ENCODE data around the gene MYMK. TPM values are rescaled to one million over a fixed set of nuclear protein-coding genes. Genes with fewer than 3 reads are reported as not detected.

Gene MYMK
- total RNA-seq, 1 donor from 2014 or later: 0.89 TPM

DNA sequence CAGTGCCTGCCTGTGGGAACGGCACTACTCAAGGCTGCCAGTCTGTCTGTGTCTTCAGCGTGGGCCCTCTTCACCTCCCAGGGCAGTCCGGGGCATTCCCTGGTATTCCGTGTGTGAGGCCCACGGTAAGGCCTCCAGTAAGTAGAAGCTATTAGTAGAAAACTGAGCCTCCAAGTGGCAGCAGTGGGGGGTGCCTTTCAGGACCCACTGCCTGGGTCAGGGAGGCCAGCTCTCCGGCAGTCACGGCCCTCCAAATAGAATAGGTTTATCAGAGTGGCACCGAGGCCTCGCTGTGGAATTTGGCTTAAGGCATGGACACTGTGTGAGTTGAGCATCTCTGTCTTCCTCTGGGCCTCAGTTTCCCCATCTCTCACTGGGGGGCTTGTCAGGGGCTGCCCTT, 32.8 kb upstream of the MYMK start:
- DNase-seq: no peak

DNA sequence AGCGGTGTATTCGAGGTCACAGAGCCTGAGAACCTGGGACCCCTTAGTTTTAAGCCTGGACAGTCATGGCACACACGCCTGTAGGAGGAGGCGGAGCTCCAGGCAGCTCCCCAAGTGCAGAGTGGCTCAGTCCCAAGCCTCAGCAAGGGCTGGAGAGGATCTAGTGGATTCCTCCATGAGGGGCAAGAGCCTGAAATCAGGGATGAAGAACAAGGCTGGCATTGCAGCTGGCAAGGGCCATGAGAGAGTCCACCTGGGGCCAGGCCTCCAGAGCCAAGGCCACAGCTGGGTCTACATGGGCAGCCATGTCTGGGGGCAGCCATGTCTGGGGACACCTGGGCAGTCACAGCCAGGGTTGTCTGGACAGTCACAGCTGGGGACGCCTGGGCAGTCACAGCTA, 31.6 kb upstream of the MYMK start:
- DNase-seq: no peak

DNA sequence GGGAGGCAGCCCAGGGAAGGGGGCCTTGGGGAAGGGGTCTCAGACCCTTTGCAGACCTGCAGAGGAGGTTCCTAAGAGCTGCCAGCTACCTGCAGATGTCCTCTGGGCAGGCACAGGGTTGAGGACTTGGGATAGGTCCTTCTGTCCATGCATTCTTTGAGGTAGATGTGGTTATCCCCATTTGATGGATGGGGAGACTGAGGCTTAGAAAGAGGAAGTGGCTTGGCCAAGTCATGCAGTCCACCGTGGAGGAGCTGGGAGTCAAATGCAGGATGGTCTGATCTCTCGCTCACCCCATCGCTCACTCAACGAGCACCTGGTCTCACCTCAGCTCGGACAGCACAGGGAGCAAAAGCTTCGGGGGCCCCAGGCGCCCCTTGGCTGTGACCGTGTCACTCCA, 30.0 kb upstream of the MYMK start:
- no peak for DNase-seq

DNA sequence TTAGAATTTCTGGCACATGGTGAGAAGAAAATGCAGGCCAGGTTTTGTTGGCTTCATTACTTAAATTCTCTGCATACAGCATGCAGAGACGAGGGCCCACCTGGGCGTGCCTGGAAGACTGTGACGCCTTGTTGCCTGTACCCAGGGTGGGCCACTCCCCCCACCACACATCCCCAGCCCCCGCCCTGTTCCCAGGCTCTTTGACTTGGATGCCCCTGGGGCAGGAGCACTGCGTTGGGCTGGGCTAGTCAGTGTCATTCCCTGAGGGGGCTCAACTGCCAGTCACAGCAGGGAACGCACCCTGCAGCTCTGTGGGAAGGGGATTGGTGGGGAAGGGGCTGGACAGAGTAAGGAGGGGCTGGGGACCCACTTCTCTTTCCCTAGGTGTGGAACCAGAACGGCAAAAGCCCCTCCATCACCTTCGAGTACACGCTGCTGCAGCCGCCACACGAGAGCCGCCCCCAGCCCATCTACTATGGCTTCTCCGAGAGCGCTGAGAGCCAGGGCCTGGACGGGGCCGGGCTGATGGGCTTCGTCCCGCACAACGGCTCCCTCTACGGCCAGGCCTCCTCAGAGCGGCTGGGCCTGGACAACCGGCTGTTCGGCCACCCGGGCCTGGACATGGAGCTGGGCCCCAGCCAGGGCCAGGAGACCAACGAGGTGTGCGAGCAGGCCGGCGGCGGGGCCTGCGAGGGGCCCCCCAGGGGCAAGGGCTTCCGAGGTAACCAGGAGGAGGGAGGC, 29.4 kb upstream of the MYMK start:
- DNase-seq: no peak

DNA sequence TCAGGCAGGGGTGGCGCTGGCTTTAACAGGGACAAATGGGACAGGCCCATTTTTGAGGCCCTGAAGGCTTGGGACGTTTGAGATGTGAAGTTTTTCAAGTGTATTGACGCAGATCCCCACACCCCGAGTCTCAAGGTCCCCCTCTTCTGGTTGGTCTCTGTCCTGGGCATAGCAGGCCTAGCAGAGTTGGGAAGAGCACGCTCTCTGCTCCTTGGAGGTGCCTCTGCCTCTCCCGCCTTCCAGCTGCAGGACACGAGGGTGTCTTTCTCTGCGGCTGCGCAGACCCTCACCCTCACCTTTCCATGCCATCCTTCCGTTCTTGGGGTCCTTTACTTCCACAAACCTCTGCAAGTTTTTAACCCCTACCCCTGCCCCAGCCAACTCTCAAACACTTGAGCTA, 28.4 kb upstream of the MYMK start:
- no peak for DNase-seq

DNA sequence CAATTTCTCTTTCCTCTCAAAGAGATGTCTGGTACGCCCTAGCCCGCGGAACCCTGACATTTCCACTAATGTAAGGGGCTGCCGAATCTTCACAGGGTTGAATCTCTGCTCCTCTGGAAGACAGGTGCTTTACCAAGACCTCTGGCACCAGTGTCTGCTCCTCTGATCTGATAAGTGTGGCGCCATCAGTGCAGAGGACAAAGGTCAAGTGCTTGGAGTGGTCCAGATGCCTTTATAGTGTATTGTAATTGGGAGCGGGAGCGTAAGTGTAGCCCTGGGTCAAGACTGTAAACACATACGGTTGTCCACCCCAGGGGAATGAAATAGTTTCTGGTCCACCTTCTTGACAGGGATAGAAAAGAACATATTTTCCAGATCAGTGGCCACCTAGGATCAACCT, 27.5 kb upstream of the MYMK start:
- no peak for DNase-seq

DNA sequence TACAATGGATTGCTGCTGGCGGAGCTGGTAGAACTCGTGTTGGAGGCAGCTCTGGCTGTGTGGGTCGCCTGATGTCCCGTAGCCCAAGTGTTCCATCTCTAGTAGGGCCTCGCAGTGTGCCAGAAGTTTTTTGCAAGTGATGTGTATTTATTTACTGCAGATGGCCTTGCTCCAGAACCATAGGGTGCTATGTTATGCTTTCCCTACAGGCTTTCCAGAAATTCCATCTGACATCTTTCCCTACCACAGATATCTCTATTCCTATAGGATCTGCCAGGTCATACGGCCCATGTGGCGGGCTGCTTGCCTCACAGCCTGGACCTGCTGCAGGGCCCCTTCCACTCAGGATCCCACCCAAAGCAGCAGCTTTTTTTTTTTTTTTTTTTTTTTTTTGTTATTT, 26.7 kb upstream of the MYMK start:
- peak; percentile 61 for DNase-seq

DNA sequence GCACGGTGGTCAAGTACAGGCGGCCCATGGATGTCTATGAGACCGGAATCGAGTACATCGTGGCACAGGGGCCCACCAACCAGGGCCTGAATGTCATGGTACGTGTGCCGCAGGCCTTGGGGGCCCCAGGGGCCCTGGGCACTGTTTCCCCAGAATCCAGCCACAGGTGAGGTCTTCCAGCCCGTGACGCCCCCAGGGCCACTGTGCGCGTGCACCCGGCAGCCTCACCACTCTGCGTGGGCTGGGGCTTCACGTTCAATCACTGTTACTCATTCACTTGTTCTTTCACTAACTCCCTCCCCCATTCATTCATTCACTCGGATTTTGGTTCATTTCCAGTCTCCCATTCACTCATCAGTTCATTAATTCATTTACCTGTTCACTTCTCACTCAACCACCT, 22.4 kb upstream of the MYMK start:
- no peak for DNase-seq

DNA sequence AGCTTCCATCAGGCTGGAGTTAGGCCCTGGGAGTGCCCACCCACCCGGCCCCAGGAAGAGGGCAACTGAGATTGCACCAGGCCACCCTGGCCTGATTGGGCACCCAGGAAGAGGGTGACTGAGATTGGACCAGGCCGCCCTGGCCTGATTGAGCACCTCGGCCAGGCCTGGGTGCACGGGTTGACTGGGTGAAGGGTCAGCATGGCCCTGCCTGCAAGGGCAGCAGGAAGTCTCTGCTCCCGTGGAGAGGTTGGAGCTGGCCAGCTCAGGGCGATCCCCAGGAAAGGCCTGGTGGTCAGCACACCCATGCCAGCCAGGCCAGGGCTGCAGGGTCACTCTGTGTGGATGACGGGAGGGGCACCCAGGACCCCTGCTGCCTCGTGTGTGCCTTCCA, 21.5 kb upstream of the MYMK start:
- no peak for DNase-seq

DNA sequence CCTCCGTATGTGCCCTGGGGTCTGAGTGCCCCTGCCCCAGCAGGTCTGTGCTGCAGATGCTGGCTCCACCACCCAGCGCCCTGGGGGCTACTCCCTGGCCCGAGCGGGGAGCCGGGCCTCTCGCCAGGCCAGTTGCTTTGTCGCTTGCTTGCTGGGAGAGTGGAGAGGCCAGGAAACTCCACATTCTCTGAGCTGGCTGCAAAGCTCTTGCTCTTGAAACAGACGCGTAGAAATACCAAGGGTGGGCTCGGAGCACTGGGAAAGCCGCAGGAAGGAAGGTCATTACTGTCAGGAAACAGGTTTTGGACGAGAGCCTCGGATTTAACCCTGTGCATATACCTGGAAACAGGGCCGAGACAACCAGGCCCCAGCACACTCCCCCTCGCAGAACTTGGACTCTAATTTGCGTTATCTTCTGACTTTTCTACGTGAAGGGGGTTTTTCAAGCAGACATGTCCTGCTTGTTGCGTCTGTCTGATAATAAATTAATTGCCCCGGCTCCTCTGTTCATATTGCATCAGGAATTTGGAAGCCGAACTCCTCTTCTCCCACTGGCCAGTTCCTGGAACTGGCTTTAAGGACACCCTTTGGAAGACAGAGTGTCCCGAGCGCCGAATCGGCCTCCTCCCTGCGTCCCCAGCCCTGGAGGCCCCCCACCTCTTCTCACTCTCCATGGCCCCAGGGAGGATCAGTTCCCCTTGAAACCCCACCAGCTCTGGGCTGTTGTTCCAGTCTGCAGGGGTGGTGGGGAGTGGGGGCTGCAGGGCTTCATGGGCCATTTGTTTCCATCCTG, 20.9 kb upstream of the MYMK start:
- no peak for DNase-seq

DNA sequence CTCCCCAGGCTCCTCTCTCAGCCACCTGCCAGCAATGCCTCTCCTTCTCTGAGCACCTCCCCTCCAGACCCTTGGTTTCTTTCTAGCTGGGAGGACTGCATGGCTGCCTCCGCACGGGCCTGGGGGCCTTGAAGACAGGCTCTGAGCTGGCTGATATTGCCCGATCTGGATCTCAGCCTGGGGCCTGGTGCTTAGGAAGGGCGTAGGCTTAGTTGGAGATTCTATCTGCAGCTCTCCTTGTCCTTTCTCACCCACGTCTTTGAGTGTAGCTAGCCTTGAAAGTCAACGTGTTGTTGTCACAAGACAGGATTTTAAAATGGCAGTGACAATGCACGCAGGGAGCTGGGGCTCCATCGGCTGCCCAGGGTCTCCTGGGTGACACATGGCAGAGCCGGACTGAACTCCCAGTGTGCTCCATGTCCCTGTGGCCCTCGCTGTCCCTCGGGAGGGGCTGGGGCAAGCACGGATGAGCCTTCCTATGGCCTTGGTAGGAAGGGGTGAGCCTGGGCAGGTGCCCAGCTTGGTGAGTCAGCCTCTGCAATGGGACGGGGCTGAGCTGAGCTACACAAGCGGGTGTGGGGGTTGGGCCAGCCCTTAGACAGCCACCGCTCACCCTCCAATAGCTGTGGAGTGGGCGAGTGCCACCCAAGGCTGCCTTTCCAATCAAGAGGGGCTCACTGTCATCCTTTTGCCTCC, 19.2 kb upstream of the MYMK start:
- no peak for DNase-seq

DNA sequence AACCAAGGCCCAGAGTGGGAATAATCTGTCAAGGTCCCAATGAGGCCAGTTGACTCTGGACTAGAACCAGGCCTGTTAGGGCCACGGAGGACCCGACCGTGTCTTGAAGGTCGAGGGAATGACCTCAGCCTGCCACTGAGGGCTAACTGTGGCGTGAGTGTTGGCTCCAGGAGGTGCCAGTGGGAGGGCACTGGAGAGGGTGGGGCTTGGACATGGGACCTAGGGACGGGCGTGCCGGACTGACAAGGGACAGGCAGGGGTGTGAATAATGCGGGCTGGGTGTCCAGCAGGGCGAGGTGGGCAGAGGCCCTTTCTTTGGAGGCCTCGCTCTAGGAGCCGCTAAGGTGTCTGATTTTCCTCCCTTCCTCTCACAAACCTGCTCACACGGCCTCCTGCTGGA, 17.2 kb upstream of the MYMK start:
- DNase-seq: no peak

DNA sequence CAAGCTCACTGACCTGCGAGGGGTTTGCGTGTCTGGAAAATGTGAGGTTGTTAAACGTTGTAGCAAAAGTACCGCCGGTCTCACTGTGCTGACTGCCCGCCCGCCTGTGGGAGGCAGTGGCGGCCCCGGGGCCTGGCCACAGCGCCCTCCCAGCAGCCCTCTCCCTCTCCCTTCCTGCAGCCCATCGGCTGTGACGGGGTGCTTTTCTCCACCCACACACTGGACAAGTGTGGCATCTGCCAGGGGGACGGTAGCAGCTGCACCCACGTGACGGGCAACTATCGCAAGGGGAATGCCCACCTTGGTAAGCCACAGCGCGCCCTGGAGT, 15.9 kb upstream of the MYMK start:
- DNase-seq: no peak

DNA sequence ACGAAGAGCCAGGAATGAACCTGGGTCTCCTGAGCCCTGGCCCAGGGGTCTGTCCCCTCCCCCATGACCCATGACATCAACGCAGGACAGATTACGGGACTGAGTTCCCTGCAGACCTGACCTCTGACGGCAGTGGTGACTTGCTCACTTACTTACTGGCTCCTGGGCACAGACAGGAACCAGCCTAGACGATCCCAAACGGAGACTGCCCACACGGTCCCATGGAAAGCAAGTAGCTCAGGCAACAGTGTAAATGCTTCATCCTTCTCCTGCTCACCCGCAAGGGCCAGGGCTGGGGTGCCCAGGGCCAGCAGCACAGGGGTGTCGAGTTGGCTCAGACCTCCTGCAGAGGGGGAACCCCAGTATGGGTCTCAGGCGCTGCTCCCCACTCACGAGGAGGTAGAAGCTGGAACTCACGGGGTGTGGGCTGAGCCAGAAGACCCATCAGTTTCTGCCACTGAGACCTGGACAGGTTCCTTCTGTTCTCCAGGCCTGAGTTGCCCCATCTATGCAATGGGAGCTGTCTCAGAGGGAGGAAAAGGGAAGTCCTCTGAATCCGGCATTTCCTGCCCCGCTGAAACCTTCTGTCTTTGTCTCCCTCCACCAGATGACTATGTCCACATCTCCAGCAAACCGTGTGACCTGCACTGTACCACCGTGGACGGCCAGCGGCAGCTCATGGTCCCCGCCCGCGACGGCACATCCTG, 15.4 kb upstream of the MYMK start:
- DNase-seq: no peak

DNA sequence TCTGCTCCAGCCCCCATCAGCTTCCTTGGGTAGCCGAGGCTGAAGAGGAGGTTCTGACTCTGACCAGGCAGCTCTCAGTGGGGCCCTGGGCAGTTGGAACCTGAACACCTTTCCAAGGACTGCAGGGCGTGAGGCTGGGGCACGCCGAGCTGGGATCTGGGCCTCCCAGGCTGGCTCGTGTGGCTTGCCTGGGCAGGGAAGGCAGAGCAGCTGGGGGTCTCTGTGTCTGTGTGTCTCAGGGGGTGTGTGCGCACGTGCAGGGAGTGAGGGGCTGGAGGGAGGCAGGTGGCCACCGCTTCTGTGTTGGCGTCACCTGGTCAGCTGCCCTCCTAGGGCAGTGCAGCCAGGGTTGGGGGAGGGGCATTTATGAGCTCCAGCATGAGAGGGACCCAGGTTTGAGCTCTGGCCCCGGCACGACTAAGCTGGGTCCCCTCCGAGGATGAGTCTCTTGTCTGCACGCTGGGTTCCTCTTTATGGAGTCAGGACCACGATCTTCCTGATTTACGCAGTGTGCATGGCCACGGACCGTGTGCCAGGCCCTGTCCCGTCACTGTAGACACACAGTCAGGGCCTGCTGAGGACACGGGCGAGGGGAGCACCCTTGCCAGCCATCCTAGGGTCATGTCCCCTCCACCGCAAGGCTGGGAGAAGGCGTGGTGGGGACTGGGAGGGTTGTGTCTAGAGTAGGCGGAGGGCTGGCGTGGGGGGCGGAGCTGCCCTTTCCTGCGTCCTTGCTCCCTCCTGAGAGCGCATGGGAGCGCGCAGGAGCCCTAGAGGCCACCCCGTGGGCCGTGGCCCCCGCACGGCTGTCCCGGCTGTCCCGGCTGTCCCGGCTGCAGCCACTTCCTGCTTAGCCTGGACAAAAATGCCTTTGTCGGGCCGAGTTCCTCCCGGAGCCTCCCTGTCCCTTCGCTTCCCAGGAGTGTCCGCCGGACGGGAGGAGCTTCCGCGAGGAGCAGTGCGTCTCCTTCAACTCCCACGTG, 14.4 kb upstream of the MYMK start:
- no peak for DNase-seq

DNA sequence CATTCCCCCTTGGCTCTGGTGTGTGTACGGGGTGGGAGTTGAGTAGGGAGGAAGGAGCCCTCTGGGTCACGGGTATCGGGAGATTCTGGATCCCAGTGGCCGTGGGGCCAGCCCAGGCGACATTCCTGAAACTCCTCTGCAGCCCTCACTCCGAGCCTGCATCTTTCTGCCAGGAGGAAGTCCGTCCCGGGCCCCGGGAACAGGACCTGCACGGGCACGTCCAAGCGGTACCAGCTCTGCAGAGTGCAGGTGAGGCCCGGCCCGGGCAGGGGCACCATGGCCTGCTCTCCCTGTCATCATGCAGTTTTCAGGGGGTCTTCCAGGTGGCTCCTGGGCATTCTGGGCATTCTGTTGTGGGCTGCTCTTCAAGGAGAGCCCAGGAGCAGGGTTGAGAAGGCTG, 13.4 kb upstream of the MYMK start:
- no peak for DNase-seq

DNA sequence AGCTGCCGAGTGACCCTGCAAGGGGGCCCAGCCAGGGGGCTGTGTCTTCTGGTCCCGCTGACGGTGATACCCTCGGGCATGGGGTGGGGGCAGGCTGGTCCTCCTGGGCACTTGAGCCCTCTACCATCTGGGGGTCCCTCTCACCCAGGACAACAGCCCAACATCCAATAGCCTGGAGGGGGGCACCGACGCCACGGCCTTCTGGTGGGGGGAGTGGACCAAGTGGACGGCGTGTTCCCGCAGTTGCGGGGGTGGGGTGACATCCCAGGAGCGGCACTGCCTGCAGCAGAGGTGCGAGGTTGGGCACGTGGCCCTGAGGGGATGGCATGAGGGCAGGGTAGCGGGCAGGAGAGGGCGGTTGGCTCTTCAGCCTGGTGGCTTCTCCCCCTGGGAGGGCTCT, 12.5 kb upstream of the MYMK start:
- no peak for DNase-seq

DNA sequence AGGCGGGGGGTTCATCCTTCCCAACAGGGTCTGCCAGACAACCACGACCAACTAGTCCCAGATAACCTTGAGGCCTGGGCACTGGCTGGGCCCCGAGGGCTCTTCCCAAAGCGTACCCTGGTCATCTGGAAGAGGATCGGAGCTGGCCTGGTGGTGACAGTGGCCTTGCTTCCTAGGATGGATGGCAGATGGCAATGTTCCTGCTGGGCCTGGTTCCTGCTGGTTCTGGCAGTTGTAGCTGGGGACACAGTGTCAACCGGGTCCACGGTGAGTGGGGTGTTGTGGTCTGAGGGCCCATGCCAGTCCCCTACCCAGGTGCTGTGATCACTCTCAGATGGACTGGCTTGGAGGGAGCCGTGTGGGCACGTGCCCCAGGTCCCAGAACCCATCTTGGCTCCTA, 11.8 kb upstream of the MYMK start:
- no peak for DNase-seq

DNA sequence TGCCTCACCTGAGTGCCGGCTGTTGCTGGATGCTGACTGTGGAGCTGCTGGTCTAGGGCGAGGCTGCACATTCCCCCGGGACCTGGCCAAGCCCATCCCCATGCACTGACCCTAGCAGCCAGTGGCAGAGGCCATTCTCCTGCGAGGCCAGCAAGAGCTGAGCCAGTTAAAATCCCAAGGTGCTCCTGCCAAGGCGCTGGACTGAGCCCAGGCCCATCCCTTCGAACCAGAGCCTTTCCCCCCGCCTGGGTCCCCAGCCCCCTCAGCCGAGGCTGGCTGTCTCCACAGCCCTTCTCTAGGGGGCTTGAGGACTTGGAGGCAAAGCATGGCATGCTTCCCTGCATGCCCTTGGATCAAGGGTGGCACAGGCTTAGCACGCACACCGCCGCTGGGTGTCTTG, 11.3 kb upstream of the MYMK start:
- DNase-seq: no peak

DNA sequence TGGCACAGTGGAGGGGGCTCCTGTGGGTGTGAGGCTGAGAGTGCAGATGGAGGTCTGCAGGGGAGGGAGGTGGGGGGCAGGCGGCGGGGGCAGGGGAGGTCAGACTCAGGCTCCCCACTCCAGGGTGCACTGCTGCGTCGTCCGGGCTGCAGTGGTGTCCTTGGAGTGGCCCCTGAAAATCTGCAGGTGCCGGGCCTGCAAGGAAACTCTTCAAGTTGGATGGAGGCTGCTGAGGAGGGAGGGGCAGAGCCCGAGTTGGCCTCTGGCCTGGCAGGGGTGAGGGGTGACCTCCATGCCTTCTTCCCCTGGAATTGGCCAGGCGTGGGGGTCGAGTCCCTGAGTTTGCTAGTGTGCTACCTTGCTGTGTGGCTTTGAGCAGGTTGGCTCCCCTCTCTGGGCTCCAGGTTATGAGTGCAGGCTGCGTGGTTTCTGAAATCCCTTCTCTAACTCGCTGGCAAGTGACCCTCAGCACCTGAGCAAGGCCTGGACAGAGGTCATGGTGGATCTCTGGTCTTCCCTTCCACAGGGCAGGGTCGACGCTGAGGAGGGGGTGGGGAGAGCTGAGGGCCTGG, 10.6 kb upstream of the MYMK start:
- no peak for DNase-seq
